HepG2 (cell line): ENCODE measurements around the gene DTX2. TPM values are rescaled to one million over a fixed set of nuclear protein-coding genes. Genes with fewer than 3 reads are reported as not detected.

ENCODE experiments used
- IKZF5 ChIP-seq: IDR thresholded peaks from 2 replicates; pipeline ENCODE4 v1.6.1; 2018; ENCODE audit warnings: missing genetic modification reagents, mild to moderate bottlenecking, missing compliant biosample characterization
- KLF12 ChIP-seq: sonication (generic); formaldehyde crosslinking; IDR thresholded peaks from 2 replicates; pipeline ENCODE4 v1.4.0; 2020; ENCODE audit warnings: missing genetic modification reagents, borderline replicate concordance
- NPAS2 ChIP-seq: sonication (generic); formaldehyde crosslinking; IDR thresholded peaks from 2 replicates; pipeline ENCODE4 v1.8.0; 2022; ENCODE audit warnings: mild to moderate bottlenecking, missing genetic modification reagents, borderline replicate concordance
- NR2F1 ChIP-seq, 2 experiments: fragments of 450-650 bp in 1 of 2; formaldehyde crosslinking in 1 of 2; IDR thresholded peaks; 2 replicates each; pipeline versions ENCODE4 v1.5.0 to v1.6.1; 2016 to 2020; ENCODE audit warnings: mild to moderate bottlenecking in 1 of 2, missing compliant biosample characterization in 1 of 2, missing genetic modification reagents in 1 of 2, moderate library complexity in 1 of 2
- PCBP1 ChIP-seq: fragments of 200-400 bp; formaldehyde crosslinking; IDR thresholded peaks from 2 replicates; pipeline ENCODE4 v1.6.1; 2017; ENCODE audit warnings: mild to moderate bottlenecking, low read depth, low read length, borderline replicate concordance
- RBFOX2 ChIP-seq: fragments of 200-400 bp; formaldehyde crosslinking; IDR thresholded peaks from 2 replicates; pipeline ENCODE4 v1.6.1; 2017; ENCODE audit warnings: low read depth, mild to moderate bottlenecking, low read length
- SAFB2 ChIP-seq: sonication (generic); formaldehyde crosslinking; IDR thresholded peaks from 2 replicates; pipeline ENCODE4 v1.5.1; 2020; ENCODE audit warnings: missing genetic modification reagents, low read depth, mild to moderate bottlenecking, borderline replicate concordance
- TAF1 ChIP-seq: sonication (generic); formaldehyde crosslinking; IDR thresholded peaks from 2 replicates; pipeline ENCODE4 v1.4.0; 2020; ENCODE audit warnings: missing genetic modification reagents
- U2AF2 ChIP-seq: fragments of 200-400 bp; formaldehyde crosslinking; IDR thresholded peaks from 2 replicates; pipeline ENCODE4 v1.6.1; 2017; ENCODE audit warnings: low read depth, mild to moderate bottlenecking, low read length
- ZBTB42 ChIP-seq: sonication (generic); formaldehyde crosslinking; IDR thresholded peaks from 2 replicates; pipeline ENCODE4 v1.5.0; 2020; ENCODE audit warnings: mild to moderate bottlenecking, missing genetic modification reagents
- ZBTB8A ChIP-seq: sonication (generic); formaldehyde crosslinking; IDR thresholded peaks from 2 replicates; pipeline ENCODE4 v1.4.0; 2020; ENCODE audit warnings: mild to moderate bottlenecking, low read depth, missing genetic modification reagents, borderline replicate concordance
- ZC3H13 ChIP-seq: sonication (generic); formaldehyde crosslinking; IDR thresholded peaks from 2 replicates; pipeline ENCODE4 v1.8.1; 2023; ENCODE audit warnings: mild to moderate bottlenecking, missing genetic modification reagents, moderate library complexity
- ZNF280D ChIP-seq: sonication (generic); formaldehyde crosslinking; IDR thresholded peaks from 2 replicates; pipeline ENCODE4 v1.5.1; 2020; ENCODE audit warnings: mild to moderate bottlenecking, missing genetic modification reagents
- ZNF614 ChIP-seq: IDR thresholded peaks from 2 replicates; pipeline ENCODE4 v1.6.1; 2018; ENCODE audit warnings: missing biosample characterization, missing genetic modification reagents, inconsistent platforms, borderline replicate concordance
- ZNF616 ChIP-seq: sonication (generic); formaldehyde crosslinking; IDR thresholded peaks from 2 replicates; pipeline ENCODE4 v1.5.0; 2020; ENCODE audit warnings: low read depth, mild to moderate bottlenecking, missing genetic modification reagents
- ZNF710 ChIP-seq: sonication (generic); formaldehyde crosslinking; IDR thresholded peaks from 2 replicates; pipeline ENCODE4 v1.5.0; 2020; ENCODE audit warnings: mild to moderate bottlenecking, missing genetic modification reagents, borderline replicate concordance
- ZSCAN29 ChIP-seq: sonication (generic); formaldehyde crosslinking; conservative IDR thresholded peaks from 2 replicates; pipeline ENCODE4 v1.4.0; 2020; ENCODE audit warnings: mild to moderate bottlenecking, missing genetic modification reagents
- polyA plus RNA-seq, 8 experiments: library from polyadenylated mRNA; depleted of rRNA in 3 of 8; stranded (reverse) in 7 of 8; unstranded in 1 of 8; fragments of >200 nt; fragmentation: Illumina TruSeq in 4 of 8; extraction: Trizol in 4 of 8; gene quantifications; 2 replicates each; pipeline versions ENCODE4 v1.2.1 to v1.2.3, GENCODE V29; 2011 to 2016; ENCODE audit warnings: low read depth in 4 of 8, missing spikeins in 1 of 8, mixed read lengths in 1 of 8; ENCODE audit not compliant: insufficient read depth in 1 of 8
- total RNA-seq, 5 experiments: library from RNA; depleted of rRNA; stranded (reverse); fragments of >200 nt; fragmentation: Illumina TruSeq; extraction: Trizol; gene quantifications; 2 replicates each; pipeline ENCODE4 v1.2.3, GENCODE V29; 2016; ENCODE audit warnings: low read depth in 1 of 5
- TF ChIP-seq, protein P1 (sequence below): sonication (generic); formaldehyde crosslinking; IDR thresholded peaks from 2 replicates; pipeline ENCODE4 v1.8.1; 2023; ENCODE audit warnings: mild to moderate bottlenecking, moderate library complexity, missing genetic modification reagents
- TF ChIP-seq, protein P2 (sequence below): sonication (generic); formaldehyde crosslinking; IDR thresholded peaks from 2 replicates; pipeline ENCODE4 v1.5.0; 2020; ENCODE audit warnings: missing genetic modification reagents, mild to moderate bottlenecking, borderline replicate concordance

Gene DTX2
- total and polyA plus RNA-seq, 2 of the 13 experiments (the other 11 are each of a cell fraction or from before 2014, with no cell fraction given): 5.5 to 6.2 TPM

DNA sequence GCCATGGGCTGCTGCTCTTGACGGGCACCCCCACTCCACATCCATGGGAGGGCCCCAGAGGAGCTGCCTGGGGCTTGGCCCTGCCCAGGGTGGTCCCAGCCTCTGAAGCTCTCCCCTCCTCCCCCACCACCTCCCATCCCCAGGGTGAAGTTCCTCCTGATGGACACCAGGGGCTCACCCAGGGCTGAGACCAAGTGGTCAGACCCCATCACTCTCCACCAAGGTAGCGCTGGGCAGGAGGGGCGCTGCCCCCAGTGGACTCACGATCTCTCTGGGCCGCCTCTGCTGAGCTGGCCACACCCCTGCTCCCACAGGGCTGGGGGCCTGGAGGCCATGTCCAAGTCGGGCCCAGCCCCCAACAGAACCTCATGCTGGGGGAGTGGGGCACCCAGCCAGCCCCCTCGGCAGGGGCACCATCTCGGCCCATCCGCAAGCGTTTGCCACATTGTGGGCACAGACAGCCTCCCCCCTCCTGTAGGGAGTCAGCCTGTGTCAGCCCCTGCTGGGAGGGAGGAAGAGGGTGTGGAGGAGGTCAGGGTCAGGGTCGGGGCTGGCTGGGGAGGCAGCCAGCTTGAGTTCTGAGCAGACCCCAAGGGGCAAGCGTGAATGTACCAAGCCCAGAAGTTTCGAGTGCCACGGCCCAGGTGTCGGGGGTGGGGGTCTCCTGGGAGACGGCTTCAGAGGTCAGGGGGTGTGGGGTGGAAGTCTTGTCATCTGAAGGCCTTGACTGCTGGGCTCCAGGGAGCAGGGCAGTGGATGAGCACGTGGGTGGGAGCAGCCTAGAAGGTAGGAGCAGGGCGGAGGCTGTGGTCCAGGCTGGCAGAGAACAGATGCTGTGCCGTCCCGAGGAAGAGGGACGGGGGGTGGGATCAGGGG is 51.7 kb downstream of the DTX2 start (continued):
- TF ChIP-seq ZNF710 (no peak), ZBTB8A (no peak), NR2F1 (CRISPR knock-in tag; IDR thresholded peaks at IDR 0.05) (peak; percentile 60 to 88; a peak in 3 of 4 replicates), ZNF614 (CRISPR knock-in tag) (no peak), ZNF280D (CRISPR knock-in tag) (no peak), RBFOX2 (0 out of 2 replicates have a peak, but pooled peaks have one; percentile 19), U2AF2 (no peak), TAF1 (no peak), PCBP1 (no peak), ZNF616 (CRISPR knock-in tag) (0 out of 2 replicates have a peak, but pooled peaks have one; percentile 50), SAFB2 (CRISPR knock-in tag) (no peak), ZSCAN29 (CRISPR knock-in tag) (no peak), ZC3H13 (CRISPR knock-in tag) (no peak), KLF12 (no peak), NPAS2 (CRISPR knock-in tag) (no peak), IKZF5 (CRISPR knock-in tag) (no peak), ZBTB42 (CRISPR knock-in tag) (no peak)
- TF ChIP-seq, protein P1, sequence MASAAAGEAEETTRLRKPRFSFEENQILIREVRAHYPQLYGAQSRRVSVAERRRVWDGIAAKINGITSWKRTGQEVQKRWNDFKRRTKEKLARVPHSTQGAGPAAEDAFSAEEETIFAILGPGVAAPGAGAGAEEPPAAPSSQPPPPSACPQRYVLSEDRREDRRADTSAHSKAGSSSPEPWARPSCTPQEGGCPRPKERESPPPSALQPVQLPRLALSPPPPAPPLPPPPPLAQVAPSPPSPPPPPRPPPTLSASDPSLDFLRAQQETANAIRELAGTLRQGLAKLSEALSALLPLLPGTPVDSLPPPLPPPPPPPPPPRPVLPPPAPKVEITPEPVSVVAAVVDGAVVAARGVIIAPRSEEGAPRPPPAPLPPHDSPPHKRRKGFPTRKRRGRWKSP (CRISPR knock-in tag): no peak
- TF ChIP-seq, protein P2, sequence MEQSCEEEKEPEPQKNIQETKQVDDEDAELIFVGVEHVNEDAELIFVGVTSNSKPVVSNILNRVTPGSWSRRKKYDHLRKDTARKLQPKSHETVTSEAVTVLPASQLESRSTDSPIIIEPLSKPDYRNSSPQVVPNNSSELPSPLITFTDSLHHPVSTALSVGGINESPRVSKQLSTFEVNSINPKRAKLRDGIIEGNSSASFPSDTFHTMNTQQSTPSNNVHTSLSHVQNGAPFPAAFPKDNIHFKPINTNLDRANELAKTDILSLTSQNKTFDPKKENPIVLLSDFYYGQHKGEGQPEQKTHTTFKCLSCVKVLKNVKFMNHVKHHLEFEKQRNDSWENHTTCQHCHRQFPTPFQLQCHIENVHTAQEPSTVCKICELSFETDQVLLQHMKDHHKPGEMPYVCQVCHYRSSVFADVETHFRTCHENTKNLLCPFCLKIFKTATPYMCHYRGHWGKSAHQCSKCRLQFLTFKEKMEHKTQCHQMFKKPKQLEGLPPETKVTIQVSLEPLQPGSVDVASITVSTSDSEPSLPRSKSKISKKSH (CRISPR knock-in tag): 0 out of 2 replicates have a peak, but pooled peaks have one; percentile 21
